KOPT-K1 (cell line): ENCODE measurements around the gene POTEF.
"Not testable (repeated sequence)": the region's sequence is repeated elsewhere in the genome, so short reads cannot be mapped to it uniquely, and the experiment has no call there.

Experiments used
- H3K27ac ChIP-seq: fragments of 200-600 bp; sonication (generic); 2 replicates; pipeline ENCODE4 v1.5.1; 2016; ENCODE audit warnings: antibody characterized with exemption, mild to moderate bottlenecking, low read depth, low read length; ENCODE audit not compliant: poor library complexity, severe bottlenecking
- H3K36me3 ChIP-seq: fragments of 200-600 bp; sonication (generic); 2 replicates; pipeline ENCODE4 v1.5.1; 2017; ENCODE audit warnings: antibody characterized with exemption, mild to moderate bottlenecking, low read length, moderate library complexity; ENCODE audit not compliant: insufficient read depth
- H3K9me3 ChIP-seq: fragments of 200-600 bp; sonication (generic); 2 replicates; pipeline ENCODE4 v1.5.1; 2017; ENCODE audit warnings: antibody characterized with exemption, low read length, mild to moderate bottlenecking; ENCODE audit not compliant: insufficient read depth, poor library complexity, severe bottlenecking

Gene POTEF

GRCh38 chr2:130141645-130142370 lies 12.8 kb upstream of the POTEF start:
- H3K9me3 ChIP-seq, H3K36me3 ChIP-seq, H3K27ac ChIP-seq: not testable (repeated sequence)

- not testable (repeated sequence) for H3K36me3 ChIP-seq, H3K27ac ChIP-seq
Measured at GRCh38 chr2:130141002-130141401, 12.0 kb upstream of the POTEF start.

GRCh38 chr2:130140516-130140915 lies 11.5 kb upstream of the POTEF start:
- not testable (repeated sequence) for H3K9me3 ChIP-seq, H3K36me3 ChIP-seq, H3K27ac ChIP-seq

More at GRCh38 chr2:130141002-130141401, 12.0 kb upstream of the POTEF start:
- not testable (repeated sequence) for H3K9me3 ChIP-seq

GRCh38 chr2:130139331-130140280 lies 10.6 kb upstream of the POTEF start:
- H3K27ac ChIP-seq, H3K36me3 ChIP-seq, H3K9me3 ChIP-seq: not testable (repeated sequence)

GRCh38 chr2:130138841-130139251 lies 9.8 kb upstream of the POTEF start:
- not testable (repeated sequence) for H3K9me3 ChIP-seq, H3K36me3 ChIP-seq, H3K27ac ChIP-seq

GRCh38 chr2:130138326-130138725 lies 9.3 kb upstream of the POTEF start:
- H3K27ac ChIP-seq, H3K9me3 ChIP-seq, H3K36me3 ChIP-seq: not testable (repeated sequence)

GRCh38 chr2:130137118-130137517 lies 8.1 kb upstream of the POTEF start:
- not testable (repeated sequence) for H3K27ac ChIP-seq, H3K9me3 ChIP-seq

GRCh38 chr2:130136546-130136945 lies 7.5 kb upstream of the POTEF start:
- H3K36me3 ChIP-seq, H3K9me3 ChIP-seq, H3K27ac ChIP-seq: not testable (repeated sequence)

More at GRCh38 chr2:130137118-130137517, 8.1 kb upstream of the POTEF start:
- not testable (repeated sequence) for H3K36me3 ChIP-seq

- H3K36me3 ChIP-seq: no peaks in the 10 kb centered on the region
- H3K9me3 ChIP-seq: no peaks in the 10 kb centered on the region
- no peak overlapping the region for H3K27ac ChIP-seq
Measured at GRCh38 chr2:130135692-130136541, 6.9 kb upstream of the POTEF start.

- H3K36me3 ChIP-seq: not testable (repeated sequence)
Measured at GRCh38 chr2:130128464-130128863, 558 bp downstream of the POTEF start.

GRCh38 chr2:130127726-130128125 lies 1.3 kb downstream of the POTEF start:
- H3K36me3 ChIP-seq, H3K27ac ChIP-seq, H3K9me3 ChIP-seq: not testable (repeated sequence)

More at GRCh38 chr2:130128464-130128863, 558 bp downstream of the POTEF start:
- not testable (repeated sequence) for H3K27ac ChIP-seq, H3K9me3 ChIP-seq

GRCh38 chr2:130120924-130121323 lies 8.1 kb downstream of the POTEF start:
- not testable (repeated sequence) for H3K36me3 ChIP-seq, H3K9me3 ChIP-seq, H3K27ac ChIP-seq

- H3K36me3 ChIP-seq, H3K9me3 ChIP-seq, H3K27ac ChIP-seq: not testable (repeated sequence)
Measured at GRCh38 chr2:130102597-130103363, 26.2 kb downstream of the POTEF start.

- H3K27ac ChIP-seq, H3K9me3 ChIP-seq, H3K36me3 ChIP-seq: not testable (repeated sequence)
Measured at GRCh38 chr2:130062645-130063044, 66.4 kb downstream of the POTEF start.
